Measurements from ENCODE around the gene IFNL3.
"Not testable (repeated sequence)": the region's sequence is repeated elsewhere in the genome, so short reads cannot be mapped to it uniquely, and the experiment has no call there.

IFNL3 gene

GRCh38 chr19:39218230-39219007, 26.4 kb downstream of the IFNL3 start:
- no peak for DNase-seq (ENCODE audit: low read depth in 4 of 4, low spot score in 1 of 4)

- no peak for DNase-seq (ENCODE audit: low read depth in 4 of 4, low spot score in 1 of 4)
Observed at GRCh38 chr19:39217094-39217493, 27.7 kb downstream of the IFNL3 start.

DNA sequence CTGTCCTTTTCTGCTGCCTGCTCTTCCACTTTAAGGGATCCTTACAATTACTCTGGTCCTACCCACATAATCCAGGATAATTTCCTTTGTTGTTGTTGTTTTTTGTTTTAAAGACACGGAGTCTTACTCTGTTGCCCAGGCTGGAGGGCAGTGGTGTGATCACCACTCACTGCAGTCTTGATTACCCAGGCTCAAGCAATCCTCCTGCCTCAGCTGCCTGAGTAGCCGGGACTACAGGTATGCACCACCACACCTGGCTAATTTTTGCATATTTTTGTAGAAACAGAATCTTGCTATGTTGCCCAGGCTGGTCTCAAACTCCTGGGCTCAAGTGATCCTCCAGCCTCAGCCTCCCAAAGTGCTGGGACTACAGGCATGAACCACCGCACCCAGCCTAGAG, 29.5 kb downstream of the IFNL3 start:
- DNase-seq (ENCODE audit: low read depth in 4 of 4, low spot score in 1 of 4), result not testable (repeated sequence)

DNA sequence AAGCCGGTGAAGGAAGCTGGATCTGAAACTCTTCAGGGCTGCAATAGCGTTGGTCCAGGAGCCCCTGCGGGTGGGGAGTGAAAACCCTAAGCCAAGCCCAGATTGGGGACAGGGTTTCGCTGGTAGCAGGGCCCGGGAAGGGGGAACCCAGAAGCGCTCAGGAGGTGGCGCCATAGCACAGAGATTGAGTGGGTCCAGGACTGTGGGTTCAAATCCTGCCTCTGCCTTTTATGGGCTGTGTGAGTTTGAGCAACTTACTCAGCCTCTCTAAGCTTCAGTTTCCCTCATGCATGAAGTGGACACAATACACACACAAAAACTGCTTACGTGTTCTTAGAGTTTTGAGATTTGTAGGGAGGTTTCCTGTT, 32.4 kb downstream of the IFNL3 start:
- peak in 3 of 4 experiments; percentile 32 to 48 (median 35) for DNase-seq (ENCODE audit: low read depth in 4 of 4, low spot score in 1 of 4)

DNA sequence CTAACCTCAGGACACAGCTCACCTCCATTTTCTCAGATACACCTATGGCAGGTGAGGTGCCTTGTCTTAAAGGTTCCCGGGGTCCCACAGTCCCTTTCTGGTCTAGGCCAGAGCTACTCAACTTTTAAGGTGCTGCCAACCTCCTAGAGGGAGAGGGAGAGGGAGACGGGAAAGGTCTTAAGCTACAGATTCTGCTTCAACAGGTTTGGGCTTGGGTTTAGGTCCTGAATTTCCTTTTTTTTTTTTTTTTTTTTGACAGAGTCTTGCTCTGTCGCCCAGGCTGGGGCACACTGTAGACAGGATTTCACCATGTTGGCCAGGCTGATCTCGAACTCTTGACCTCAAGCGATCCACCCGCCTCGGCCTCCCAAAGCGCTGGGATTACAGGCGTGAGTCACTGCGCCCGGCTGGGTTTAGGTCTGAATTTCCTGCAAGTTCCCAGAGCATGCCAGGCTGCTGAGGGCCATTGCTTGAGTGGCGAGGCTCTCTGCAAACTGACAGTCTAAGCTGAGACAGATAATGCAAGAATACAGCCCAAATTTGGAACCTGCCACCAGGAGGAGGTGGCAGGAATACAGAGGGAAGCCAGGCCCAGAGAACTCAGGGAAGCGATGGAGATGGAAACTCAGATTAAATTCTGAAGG, 33.0 kb downstream of the IFNL3 start:
- DNase-seq (ENCODE audit: low read depth in 4 of 4, low spot score in 1 of 4), result no peak

DNA sequence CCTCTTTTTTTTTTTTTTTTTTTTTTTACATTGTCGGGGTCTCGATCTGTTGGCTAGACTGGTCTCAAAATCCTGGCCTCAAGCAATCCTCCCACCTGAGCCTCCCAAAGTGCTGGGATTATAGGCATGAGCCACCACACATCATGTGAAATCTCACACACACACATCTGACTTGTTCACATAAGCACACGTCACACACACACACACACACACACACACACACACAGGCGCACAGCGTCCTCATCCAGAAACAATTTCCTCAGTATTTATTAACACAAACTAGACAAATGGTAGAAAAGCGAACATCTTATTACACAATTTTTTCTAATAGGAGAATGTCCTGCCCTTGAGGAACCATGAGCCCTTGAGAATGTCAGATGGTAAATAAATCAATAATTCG, 35.6 kb downstream of the IFNL3 start:
- DNase-seq (ENCODE audit: low read depth in 4 of 4, low spot score in 1 of 4), result no peak

DNA sequence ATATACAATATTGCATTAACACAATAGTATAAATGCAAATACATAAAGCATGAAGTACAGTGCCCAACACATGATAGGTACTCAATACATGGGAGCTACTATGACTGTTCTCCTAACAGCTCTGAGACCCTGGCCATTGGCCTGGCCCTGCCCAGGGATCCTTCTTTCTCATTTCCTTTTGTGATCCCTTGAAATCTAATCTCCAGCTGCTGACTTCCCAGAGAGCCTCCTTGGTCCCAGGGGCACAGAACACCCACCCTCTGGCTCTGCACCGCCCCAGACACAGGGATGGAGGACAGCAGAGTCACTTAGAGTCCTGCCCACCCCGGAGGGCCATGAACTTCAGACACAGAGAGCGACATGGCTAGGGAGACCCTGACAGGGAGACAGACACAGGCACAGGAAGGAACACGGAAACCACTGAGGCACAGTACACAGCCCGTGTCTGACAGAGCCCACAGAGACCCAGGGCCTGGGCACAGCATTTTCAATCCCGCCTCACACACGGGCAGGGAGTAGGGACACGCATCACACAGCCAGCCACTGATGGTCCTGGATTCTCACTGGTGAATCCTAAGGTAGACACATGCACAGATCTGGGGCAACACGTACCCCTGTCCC, 36.5 kb downstream of the IFNL3 start:
- DNase-seq (ENCODE audit: low read depth in 4 of 4, low spot score in 1 of 4), result no peak

DNA sequence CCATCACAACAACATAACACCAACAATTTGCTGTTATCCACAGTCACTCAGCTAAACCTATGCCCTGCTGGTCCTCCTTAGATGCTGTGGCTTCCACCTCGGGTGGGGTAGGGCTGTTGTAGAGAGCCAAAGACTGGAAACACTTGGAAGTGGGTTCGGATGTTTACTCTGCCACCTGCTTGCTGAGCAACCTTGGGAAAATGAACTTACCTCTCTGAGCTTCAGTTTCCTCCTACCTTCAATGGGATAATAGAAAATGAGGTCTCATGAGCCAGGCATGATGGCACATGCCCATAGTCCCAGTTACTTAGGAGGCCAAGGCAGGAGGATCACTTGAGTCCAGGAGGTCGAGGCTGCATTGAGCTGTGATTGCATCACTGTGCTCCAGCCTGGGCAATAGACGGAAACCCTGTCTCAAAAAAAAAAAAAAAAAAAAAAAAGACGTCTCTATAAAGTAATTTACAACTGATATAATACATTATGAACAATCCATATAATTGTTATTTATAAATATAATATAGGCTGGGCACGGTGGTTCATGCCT, 37.4 kb downstream of the IFNL3 start:
- no peak for DNase-seq (ENCODE audit: low read depth in 4 of 4, low spot score in 1 of 4)

GRCh38 chr19:39206122-39206521, 38.7 kb downstream of the IFNL3 start:
- no peak for DNase-seq (ENCODE audit: low read depth in 4 of 4, low spot score in 1 of 4)

- DNase-seq (ENCODE audit: low read depth in 4 of 4, low spot score in 1 of 4), result no peak
Observed at GRCh38 chr19:39205449-39205764, 39.4 kb downstream of the IFNL3 start.

GRCh38 chr19:39203372-39204341, 41.1 kb downstream of the IFNL3 start, which contains the start of gene SYCN:
Gene SYCN, minus strand, starts transcription at chr19:39204263. Its CDS starts 9 bp downstream, at chr19:39204254.
- no peak for DNase-seq (ENCODE audit: low read depth in 4 of 4, low spot score in 1 of 4)

DNA sequence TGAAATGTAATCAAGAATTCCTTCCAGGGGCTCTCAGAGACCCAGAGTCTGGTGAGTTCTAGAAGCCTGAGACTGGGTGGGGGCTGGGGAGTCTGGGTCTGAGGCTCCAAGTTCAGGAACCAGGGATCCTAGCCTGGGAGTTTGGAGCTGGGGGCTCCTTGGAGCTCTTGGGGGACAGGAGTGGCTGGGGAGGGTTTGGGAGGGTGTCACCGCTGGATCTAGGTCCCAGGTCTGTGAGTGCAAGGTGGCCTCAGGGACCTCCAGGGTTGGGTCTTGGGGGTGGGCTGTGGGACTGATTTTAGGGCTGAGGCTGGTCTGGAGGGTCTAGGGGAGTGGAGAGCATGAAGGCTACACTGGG, 41.8 kb downstream of the IFNL3 start:
- no peak for DNase-seq (ENCODE audit: low read depth in 4 of 4, low spot score in 1 of 4)

DNA sequence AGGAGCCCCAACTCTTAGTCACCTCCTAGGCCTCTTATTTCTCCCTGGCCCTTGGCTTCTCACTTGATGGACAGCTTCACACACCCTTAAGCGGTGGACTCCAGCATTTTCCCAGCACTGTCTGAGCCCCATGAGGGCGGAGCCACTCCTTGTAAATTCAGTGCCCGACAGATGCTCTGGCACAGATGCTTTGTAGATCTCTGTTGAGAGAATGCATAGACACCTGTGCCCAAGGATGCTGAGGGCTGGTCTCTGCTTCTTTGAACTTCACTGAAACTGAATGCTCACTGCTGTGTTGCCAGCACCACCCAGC, 44.0 kb downstream of the IFNL3 start:
- DNase-seq (ENCODE audit: low read depth in 4 of 4, low spot score in 1 of 4), result no peak

- DNase-seq (ENCODE audit: low read depth in 4 of 4, low spot score in 1 of 4), result no peak
Observed at GRCh38 chr19:39200066-39200802, 44.6 kb downstream of the IFNL3 start.

GRCh38 chr19:39199025-39199424, 45.8 kb downstream of the IFNL3 start:
- no peak for DNase-seq (ENCODE audit: low read depth in 4 of 4, low spot score in 1 of 4)

- DNase-seq (ENCODE audit: low read depth in 4 of 4, low spot score in 1 of 4), result no peak
Observed at GRCh38 chr19:39197808-39198207, 47.0 kb downstream of the IFNL3 start.

DNA sequence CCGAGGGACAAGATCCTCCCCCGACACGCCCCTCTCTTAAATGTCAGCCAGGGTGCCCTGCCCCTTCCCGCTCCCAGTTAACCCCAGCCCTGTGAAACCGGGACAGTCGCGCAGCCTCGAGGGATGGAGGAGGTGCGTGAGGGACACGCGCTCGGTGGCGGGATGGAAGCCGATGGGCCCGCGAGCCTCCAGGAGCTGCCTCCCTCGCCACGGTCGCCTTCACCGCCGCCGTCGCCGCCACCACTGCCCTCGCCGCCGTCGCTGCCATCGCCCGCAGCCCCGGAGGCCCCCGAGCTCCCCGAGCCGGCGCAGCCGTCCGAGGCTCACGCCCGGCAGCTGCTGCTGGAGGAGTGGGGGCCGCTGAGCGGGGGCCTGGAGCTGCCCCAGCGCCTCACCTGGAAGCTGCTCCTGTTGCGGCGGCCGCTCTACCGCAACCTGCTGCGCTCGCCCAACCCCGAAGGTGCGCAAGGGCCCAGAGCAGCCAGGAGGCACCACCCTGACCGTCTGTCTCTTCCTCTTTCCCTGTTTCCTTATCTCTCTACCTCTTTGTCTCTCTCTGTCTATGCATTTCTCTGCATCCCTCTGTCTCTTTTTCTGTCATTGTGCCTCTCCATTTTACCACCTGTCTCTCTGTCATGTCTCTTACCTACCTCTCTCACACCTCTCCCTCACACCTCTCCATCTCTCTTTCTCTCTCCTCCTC, 47.8 kb downstream of the IFNL3 start, which contains the start of gene NCCRP1:
NCCRP1 (plus strand) TSS at position 105 of the 703 bp plus-strand sequence; CDS start at position 124, 19 bp downstream.
- no peak for DNase-seq (ENCODE audit: low read depth in 4 of 4, low spot score in 1 of 4)

DNA sequence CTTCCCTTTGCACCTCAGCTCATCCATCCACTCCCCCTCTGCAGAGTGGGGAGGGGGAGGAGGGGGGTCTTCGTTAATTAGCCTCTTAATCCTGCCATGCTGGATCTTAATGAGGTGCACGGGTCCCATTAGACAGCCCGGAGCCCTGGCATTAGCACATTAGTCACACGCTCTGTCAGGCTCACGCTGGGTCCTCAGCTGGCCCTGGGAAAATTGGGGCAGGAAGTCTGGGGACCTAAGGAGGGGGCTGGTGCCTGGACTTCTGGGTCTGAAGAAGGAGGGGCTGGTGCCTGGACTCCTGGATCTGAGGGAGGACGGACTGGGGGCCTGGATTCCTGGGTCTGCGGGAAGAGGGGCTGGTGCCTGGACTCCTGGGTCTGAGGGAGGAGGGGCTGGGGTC, 48.5 kb downstream of the IFNL3 start:
- no peak for DNase-seq (ENCODE audit: low read depth in 4 of 4, low spot score in 1 of 4)

DNA sequence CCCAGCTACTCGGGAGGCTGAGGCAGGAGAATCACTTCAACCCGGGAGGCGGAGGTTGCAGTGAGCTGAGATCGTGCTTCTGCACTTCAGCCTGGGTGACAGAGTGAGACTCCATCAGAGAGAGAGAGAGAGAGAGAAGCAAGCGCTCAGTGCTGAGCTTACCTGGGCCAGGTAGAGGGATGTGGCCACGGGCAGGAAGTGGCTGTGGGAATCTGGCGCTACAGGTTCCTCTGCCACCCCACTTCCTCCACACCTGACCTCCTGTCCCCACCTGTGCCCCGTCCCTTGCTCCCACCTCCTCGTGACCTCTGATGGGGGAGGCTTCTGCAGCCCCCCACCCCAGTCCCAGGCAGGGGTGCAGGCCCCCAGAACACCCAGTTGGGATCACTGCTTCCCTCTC, 49.1 kb downstream of the IFNL3 start:
- DNase-seq (ENCODE audit: low read depth in 4 of 4, low spot score in 1 of 4), result no peak
